ENCODE measurements around the gene KRTAP10-2.
"Not testable (repeated sequence)": the region's sequence is repeated elsewhere in the genome, so short reads cannot be mapped to it uniquely, and the experiment has no call there.

The KRTAP10-2 gene

DNA sequence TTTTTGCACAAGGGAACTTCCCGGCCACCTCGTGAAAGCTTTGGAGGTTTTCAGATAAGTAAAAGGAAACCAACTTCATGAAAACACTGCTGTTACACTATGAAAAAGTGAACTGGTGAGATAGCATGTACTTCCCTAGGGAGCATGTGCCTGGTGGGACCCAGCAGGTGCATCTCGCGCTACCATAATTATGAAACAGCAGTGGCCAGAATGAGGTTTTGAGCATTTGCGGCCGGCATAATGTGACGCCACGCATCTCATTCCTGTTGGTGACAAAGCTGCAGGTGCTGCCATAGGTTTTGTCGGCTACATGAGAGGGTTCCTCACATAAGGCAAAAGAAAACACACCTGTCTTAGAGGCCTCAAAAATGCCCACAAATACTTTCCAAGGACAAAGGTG is 5.6 kb upstream of the KRTAP10-2 start:
- peak; percentile 56 for DNase-seq (ENCODE audit: low spot score)
- no peak for TF ChIP-seq CTCF (IDR thresholded peaks at IDR 0.05; ENCODE audit: extremely low read depth, missing control alignments)

- no peak for TF ChIP-seq CTCF (IDR thresholded peaks at IDR 0.05; ENCODE audit: extremely low read depth, missing control alignments)
- DNase-seq (ENCODE audit: low spot score), result no peak
These were observed 4.0 kb upstream of the KRTAP10-2 start for GRCh38 chr21:44555200-44555875.

- no peak for TF ChIP-seq CTCF (IDR thresholded peaks at IDR 0.05; ENCODE audit: extremely low read depth, missing control alignments)
- no peak for DNase-seq (ENCODE audit: low spot score)
These were observed 1.4 kb upstream of the KRTAP10-2 start for GRCh38 chr21:44552681-44553080.

- TF ChIP-seq CTCF (IDR thresholded peaks at IDR 0.05; ENCODE audit: extremely low read depth, missing control alignments), result no peak
- no peak for DNase-seq (ENCODE audit: low spot score)
These were observed 831 bp upstream of the KRTAP10-2 start for GRCh38 chr21:44552136-44552535.

DNA sequence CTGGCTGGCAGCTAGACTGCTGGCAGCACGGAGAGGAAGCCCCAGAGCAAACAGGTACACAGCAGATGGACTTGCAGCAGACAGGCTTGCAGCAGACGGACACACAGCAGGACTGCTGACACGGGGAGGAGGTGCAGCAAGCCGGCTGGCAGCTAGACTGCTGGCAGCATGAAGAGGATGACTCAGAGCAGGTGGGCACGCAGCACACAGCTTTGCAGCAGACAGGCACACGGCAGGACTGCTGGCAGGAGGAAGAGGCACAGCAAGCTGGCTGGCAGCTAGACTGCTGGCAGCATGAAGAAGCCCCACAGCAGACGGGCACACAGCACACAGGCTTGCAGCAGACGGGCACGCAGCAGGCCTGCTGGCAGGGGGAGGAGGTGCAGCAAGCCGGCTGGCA is 498 bp downstream of the KRTAP10-2 start:
- TF ChIP-seq CTCF (IDR thresholded peaks at IDR 0.05; ENCODE audit: extremely low read depth, missing control alignments), result no peak

DNA sequence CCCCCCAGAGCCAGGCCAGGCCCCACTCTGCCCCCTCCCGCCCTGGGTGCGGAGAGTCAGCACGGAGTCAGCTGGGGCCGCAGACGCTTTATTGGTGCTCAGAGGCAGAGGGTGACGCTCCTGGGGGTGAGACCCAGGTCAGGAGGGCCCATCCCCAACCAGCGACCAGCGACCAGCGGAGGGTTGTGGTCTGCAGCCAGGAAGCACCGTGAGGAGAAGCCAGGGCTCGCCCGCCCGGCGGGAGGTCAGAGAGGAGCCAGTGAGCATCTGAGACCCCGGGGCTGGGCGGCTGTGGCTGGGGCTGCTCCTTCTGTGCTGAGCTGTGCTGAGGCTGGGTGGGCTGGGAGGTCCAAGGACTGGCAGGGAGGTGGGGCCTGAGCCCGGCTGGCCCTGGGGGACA is 1.0 kb downstream of the KRTAP10-2 start:
- DNase-seq (ENCODE audit: low spot score), result not testable (repeated sequence)

More for the DNA sequence above, 498 bp downstream of the KRTAP10-2 start:
- DNase-seq (ENCODE audit: low spot score), result no peak

GRCh38 chr21:44549525-44550211 is 1.6 kb downstream of the KRTAP10-2 start:
- no peak for TF ChIP-seq CTCF (IDR thresholded peaks at IDR 0.05; ENCODE audit: extremely low read depth, missing control alignments)
- DNase-seq (ENCODE audit: low spot score), result no peak

DNA sequence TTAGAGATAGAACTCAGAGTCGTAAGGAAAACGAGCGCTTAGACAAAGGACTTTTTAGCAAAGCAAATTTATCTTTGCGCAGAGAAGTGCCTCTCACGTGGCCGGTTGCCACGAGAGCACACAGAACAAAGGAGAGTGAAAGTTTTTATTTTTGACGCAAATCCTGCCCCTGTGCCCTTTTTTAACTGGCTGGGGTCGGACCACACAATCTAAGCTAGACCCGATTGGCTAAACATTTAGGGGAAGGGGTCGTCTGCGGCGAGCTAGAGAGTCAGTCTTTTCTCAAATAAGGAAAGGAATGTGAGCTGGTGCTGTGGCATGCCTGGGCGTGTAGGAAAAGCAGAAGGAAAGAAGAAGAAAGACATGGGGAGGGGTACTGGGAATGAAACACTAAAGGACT is 2.4 kb downstream of the KRTAP10-2 start:
- TF ChIP-seq CTCF (IDR thresholded peaks at IDR 0.05; ENCODE audit: extremely low read depth, missing control alignments), result no peak
- DNase-seq (ENCODE audit: low spot score), result no peak
